ENCODE data around the gene NDUFS7. TPM values are rescaled to one million over a fixed set of nuclear protein-coding genes. Genes with fewer than 3 reads are reported as not detected.
A peak's percentile ranks its signal among the peaks of the same experiment; 100 is the strongest.

Gene NDUFS7
- total and polyA plus RNA-seq, 10 of the 15 experiments (the other 5 are each of a cell fraction or from before 2014, with no cell fraction given), result 5.1 to 282 (median 92.9) TPM

DNA sequence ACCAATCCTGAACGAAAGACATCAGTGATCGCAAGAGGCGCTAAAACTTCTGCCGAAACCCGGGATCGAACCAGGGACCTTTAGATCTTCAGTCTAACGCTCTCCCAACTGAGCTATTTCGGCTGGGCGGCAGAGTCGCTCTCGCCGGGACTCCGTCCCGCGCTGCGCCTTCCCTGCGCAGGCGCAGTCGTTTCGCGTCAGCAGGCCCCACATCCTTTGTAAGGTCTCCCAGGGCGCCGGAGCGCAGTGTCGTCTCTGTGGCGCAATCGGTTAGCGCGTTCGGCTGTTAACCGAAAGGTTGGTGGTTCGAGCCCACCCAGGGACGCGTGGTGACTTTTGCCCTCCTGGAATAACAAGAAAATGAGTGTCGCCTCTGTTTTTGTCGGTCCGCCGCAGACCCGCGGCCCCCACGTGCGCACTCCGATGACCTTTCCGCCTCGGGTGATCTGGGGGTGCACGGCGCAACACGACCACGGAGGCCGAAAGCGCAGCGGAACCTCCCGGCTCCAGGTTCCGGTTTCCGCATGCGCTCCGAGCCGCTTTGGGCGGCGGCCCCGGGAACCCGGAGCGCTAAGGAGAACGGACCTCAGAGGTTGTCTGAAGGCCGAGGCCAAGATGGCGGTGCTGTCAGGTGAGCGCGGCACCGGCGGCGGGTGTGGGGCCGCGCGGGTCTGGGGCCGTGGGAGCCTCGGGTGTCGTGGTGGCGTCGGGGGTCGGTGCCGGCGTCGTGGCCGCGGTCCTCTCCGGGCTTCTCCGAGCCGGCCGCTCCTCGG, at the start of gene NDUFS7 (continued):
- TF ChIP-seq, protein P1, sequence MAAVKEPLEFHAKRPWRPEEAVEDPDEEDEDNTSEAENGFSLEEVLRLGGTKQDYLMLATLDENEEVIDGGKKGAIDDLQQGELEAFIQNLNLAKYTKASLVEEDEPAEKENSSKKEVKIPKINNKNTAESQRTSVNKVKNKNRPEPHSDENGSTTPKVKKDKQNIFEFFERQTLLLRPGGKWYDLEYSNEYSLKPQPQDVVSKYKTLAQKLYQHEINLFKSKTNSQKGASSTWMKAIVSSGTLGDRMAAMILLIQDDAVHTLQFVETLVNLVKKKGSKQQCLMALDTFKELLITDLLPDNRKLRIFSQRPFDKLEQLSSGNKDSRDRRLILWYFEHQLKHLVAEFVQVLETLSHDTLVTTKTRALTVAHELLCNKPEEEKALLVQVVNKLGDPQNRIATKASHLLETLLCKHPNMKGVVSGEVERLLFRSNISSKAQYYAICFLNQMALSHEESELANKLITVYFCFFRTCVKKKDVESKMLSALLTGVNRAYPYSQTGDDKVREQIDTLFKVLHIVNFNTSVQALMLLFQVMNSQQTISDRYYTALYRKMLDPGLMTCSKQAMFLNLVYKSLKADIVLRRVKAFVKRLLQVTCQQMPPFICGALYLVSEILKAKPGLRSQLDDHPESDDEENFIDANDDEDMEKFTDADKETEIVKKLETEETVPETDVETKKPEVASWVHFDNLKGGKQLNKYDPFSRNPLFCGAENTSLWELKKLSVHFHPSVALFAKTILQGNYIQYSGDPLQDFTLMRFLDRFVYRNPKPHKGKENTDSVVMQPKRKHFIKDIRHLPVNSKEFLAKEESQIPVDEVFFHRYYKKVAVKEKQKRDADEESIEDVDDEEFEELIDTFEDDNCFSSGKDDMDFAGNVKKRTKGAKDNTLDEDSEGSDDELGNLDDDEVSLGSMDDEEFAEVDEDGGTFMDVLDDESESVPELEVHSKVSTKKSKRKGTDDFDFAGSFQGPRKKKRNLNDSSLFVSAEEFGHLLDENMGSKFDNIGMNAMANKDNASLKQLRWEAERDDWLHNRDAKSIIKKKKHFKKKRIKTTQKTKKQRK (IDR thresholded peaks at IDR 0.05; ENCODE audit: low read depth, low read length), result no peak
- TF ChIP-seq GATAD2B (conservative IDR thresholded peaks at IDR 0.05; ENCODE audit: low read depth) (peak; percentile 97), BCL11A (IDR thresholded peaks at IDR 0.05; ENCODE audit: low read depth, low read length) (no peak), MTA3 (IDR thresholded peaks at IDR 0.05; ENCODE audit: borderline replicate concordance, low read length) (no peak), SREBF2 (IDR thresholded peaks at IDR 0.05; ENCODE audit: low read length) (peak; percentile 98), RELA (IDR thresholded peaks at IDR 0.05; ENCODE audit: borderline replicate concordance, partially characterized antibody) (peak; percentile 87), NR2C2 (IDR thresholded peaks at IDR 0.05; ENCODE audit: borderline replicate concordance, control insufficient read depth, insufficient read length, low read depth) (no peak), ZNF274 (IDR thresholded peaks at IDR 0.05; ENCODE audit: insufficient read depth, insufficient read length) (no peak), EED (IDR thresholded peaks at IDR 0.05; ENCODE audit: low read depth) (peak; percentile 27), ZBTB40 (IDR thresholded peaks at IDR 0.05; ENCODE audit: borderline replicate concordance) (peak; percentile 98), CTCF (IDR thresholded peaks at IDR 0.05 in 2 of 3, conservative IDR thresholded peaks at IDR 0.05 in 1 of 3; ENCODE audit: control insufficient read depth in 2 of 3, extremely low read depth in 1 of 3, insufficient read depth in 1 of 3, low read depth in 3 of 3, low read length in 3 of 3) (0 out of 6 replicates have a peak, but pooled peaks of 1 of the 3 experiments have one; percentile 23), ATF2 (IDR thresholded peaks at IDR 0.05; ENCODE audit: low read length) (peak; percentile 38; the same call in 1 of the 2 replicates), ZNF622 (IDR thresholded peaks at IDR 0.05) (no peak)
- TF ChIP-seq, protein P2, sequence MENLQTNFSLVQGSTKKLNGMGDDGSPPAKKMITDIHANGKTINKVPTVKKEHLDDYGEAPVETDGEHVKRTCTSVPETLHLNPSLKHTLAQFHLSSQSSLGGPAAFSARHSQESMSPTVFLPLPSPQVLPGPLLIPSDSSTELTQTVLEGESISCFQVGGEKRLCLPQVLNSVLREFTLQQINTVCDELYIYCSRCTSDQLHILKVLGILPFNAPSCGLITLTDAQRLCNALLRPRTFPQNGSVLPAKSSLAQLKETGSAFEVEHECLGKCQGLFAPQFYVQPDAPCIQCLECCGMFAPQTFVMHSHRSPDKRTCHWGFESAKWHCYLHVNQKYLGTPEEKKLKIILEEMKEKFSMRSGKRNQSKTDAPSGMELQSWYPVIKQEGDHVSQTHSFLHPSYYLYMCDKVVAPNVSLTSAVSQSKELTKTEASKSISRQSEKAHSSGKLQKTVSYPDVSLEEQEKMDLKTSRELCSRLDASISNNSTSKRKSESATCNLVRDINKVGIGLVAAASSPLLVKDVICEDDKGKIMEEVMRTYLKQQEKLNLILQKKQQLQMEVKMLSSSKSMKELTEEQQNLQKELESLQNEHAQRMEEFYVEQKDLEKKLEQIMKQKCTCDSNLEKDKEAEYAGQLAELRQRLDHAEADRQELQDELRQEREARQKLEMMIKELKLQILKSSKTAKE (IDR thresholded peaks at IDR 0.05; ENCODE audit: low read depth, poor library complexity, severe bottlenecking), result peak; percentile 86

Data from GM12878 (cell line).